Measurements from ENCODE around the gene TAS2R7. TPM values are rescaled to one million over a fixed set of nuclear protein-coding genes. Genes with fewer than 3 reads are reported as not detected.
A peak's percentile ranks its signal among the peaks of the same experiment; 100 is the strongest.

The TAS2R7 gene
- not detected for polyA plus RNA-seq (ENCODE audit: low read depth in 6 of 6)

- H3K27me3 Mint-ChIP-seq, result peaks cover 11 to 20% (median 19%) of the 10 kb centered on the region in 3 donors
- no peaks in the 10 kb centered on the region for H3K4me1 Mint-ChIP-seq
- ATAC-seq (ENCODE audit: low read depth in 2 of 2) (no peak), DNase-seq (no peak)
- no peaks in the 10 kb centered on the region for H3K36me3 Mint-ChIP-seq
- no peaks in the 10 kb centered on the region for H3K9me3 Mint-ChIP-seq
- no peak within 1 kb of the TSS for H3K27ac Mint-ChIP-seq
- no peak within 1 kb of the TSS for H3K4me3 Mint-ChIP-seq
Observed at GRCh38 chr12:10802587-10802986, at the start of gene TAS2R7. TAS2R7 (minus strand) TSS chr12:10802627; CDS start chr12:10802570, 57 bp downstream.

DNA sequence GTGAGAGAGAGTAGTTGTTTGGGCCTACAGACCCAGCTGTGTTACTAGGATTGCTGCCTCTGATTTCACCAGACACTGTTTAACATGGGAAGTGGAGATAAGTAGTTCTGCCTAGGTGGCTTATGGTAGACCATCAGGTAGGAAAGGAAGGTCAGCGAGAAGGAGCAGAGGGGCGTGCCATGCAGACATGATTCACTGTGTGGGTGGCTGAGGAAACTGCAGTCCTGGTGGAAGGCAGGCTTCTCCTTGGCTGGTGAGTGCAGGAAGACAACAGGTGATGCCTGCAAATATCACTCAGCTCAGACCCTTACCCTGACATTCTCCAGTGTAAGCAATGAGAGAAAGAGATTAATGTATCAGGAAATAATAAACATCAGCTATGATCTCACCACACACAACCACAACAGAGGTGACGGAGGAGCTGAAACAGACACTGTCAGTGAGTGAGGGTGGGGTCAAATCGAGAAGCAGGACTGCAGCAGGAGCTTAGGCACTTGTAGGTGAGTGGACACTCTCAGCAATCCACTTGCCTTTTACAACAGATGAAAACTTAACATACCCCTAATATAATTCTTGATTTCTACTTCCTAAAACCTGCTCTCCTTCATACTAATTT is 48.9 kb upstream of the TAS2R7 start:
- Mint-ChIP-seq H3K36me3 (peaks cover 27 to 42% of the 10 kb centered on the region in 2 donors), H3K27ac (peak overlapping the region in 1 of 6 donors; percentile 1), H3K4me3 (no peak overlapping the region), H3K9me3 (peaks cover under 1 to 10% (median 5%) of the 10 kb centered on the region in 7 donors), H3K4me1 (peaks cover 0 to 4% (median 0%) of the 10 kb centered on the region in 3 donors), H3K27me3 (no peaks in the 10 kb centered on the region)
- DNase-seq (no peak), ATAC-seq (ENCODE audit: low read depth in 2 of 2) (no peak)

GRCh38 chr12:10849425-10849878 is 47.0 kb upstream of the TAS2R7 start, which contains the start of gene PRR4:
PRR4 (minus strand) TSS chr12:10849475; CDS start chr12:10849437, 38 bp downstream.
- Mint-ChIP-seq H3K4me3 (no peak within 1 kb of the TSS), H3K4me1 (peaks cover 0 to 2% (median 0%) of the 10 kb centered on the region in 3 donors), H3K9me3 (peaks cover 0 to 3% (median 0%) of the 10 kb centered on the region in 7 donors), H3K27me3 (no peaks in the 10 kb centered on the region), H3K27ac (no peak within 1 kb of the TSS), H3K36me3 (peaks cover 27 to 37% of the 10 kb centered on the region in 2 donors)
- DNase-seq (no peak), ATAC-seq (ENCODE audit: low read depth in 2 of 2) (no peak)

DNA sequence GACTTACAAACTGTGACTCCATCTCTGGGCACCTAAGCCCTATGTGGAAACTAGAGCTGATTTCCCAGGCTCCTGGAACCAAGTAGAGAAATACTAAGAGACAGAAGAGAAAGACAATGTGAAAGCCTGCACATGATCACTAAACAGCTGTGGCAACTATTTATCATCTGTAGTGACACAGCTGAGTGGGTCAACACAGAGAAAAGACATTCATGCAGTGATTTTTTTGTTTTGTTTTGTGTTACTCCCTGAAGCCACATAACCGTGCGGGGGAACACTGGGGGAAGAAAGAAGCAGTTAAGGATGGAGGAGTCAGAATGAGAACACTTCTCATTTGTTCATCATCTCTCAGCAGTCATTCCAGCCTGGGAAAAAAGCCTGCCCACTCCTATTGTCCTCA is 45.3 kb upstream of the TAS2R7 start:
- H3K27me3 Mint-ChIP-seq, result no peaks in the 10 kb centered on the region
- DNase-seq (no peak), ATAC-seq (ENCODE audit: low read depth in 2 of 2) (no peak)
- H3K4me1 Mint-ChIP-seq, result no peaks in the 10 kb centered on the region
- H3K36me3 Mint-ChIP-seq, result peaks cover 27 to 37% of the 10 kb centered on the region in 2 donors
- H3K27ac Mint-ChIP-seq, result no peak overlapping the region
- peaks cover 0 to 3% (median 0%) of the 10 kb centered on the region in 7 donors for H3K9me3 Mint-ChIP-seq
- H3K4me3 Mint-ChIP-seq, result no peak overlapping the region

DNA sequence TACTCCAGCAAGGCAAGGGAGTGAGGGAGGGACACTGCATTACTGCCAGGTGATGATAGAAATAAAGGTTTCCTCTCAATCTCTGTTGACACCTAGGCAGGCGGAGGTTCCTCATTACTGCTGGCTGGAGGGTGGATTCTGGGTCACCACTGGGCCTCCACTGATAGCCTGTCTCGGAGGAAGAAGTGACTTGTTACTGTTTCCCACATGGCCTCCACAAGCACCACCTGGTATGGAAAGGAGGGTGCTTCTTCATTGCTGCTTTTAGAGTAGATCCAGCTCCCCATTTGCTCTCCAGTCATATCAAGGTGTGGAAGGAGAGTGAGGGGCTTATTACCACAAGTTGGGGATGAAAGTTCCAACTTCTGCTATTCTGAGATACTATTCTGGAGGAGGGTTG is 40.4 kb upstream of the TAS2R7 start:
- ATAC-seq (ENCODE audit: low read depth in 2 of 2), result no peak
- Mint-ChIP-seq H3K4me1 (no peaks in the 10 kb centered on the region), H3K4me3 (no peak overlapping the region), H3K36me3 (peaks cover 10 to 19% of the 10 kb centered on the region in 2 donors), H3K9me3 (peaks cover 0 to 1% (median 0%) of the 10 kb centered on the region in 7 donors), H3K27ac (no peak overlapping the region), H3K27me3 (no peaks in the 10 kb centered on the region)
- DNase-seq, result no peak

DNA sequence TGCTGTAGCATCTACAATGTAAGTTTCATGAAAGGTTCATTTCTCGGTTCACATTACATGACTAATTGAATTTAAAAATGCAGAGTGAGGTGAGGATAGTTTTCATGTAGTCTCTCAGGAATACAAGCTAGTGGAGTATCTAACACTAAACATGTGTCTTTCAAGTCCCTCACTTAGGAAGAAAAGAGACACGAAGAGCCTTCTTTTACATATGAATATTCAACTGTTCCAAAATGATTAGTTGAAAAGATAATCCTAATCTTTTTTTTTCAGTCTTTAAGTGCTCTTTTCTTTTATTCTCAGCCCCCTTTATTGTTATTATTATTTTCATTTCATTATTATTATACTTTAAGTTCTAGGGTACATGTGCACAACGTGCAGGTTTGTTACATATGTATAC is 36.0 kb upstream of the TAS2R7 start:
- Mint-ChIP-seq H3K4me3 (no peak overlapping the region), H3K9me3 (peaks cover 0 to 5% (median 0%) of the 10 kb centered on the region in 7 donors), H3K36me3 (no peaks in the 10 kb centered on the region), H3K27me3 (no peaks in the 10 kb centered on the region), H3K27ac (no peak overlapping the region), H3K4me1 (no peaks in the 10 kb centered on the region)
- no peak for ATAC-seq (ENCODE audit: low read depth in 2 of 2)
- no peak for DNase-seq

- ATAC-seq (ENCODE audit: low read depth in 2 of 2) (no peak), DNase-seq (no peak)
- Mint-ChIP-seq H3K4me1 (no peaks in the 10 kb centered on the region), H3K4me3 (no peak overlapping the region), H3K27ac (no peak overlapping the region), H3K27me3 (no peaks in the 10 kb centered on the region), H3K9me3 (no peaks in the 10 kb centered on the region), H3K36me3 (no peaks in the 10 kb centered on the region)
Observed at GRCh38 chr12:10829994-10830393, 27.6 kb upstream of the TAS2R7 start.

GRCh38 chr12:10826258-10826657 is 23.8 kb upstream of the TAS2R7 start, which contains the start of gene TAS2R10:
TAS2R10 (minus strand) TSS chr12:10826358; CDS start chr12:10826269, 89 bp downstream.
- Mint-ChIP-seq H3K9me3 (no peaks in the 10 kb centered on the region), H3K27me3 (no peaks in the 10 kb centered on the region), H3K36me3 (no peaks in the 10 kb centered on the region), H3K4me3 (no peak within 1 kb of the TSS), H3K27ac (no peak within 1 kb of the TSS), H3K4me1 (no peaks in the 10 kb centered on the region)
- no peak for ATAC-seq (ENCODE audit: low read depth in 2 of 2)
- no peak for DNase-seq

DNA sequence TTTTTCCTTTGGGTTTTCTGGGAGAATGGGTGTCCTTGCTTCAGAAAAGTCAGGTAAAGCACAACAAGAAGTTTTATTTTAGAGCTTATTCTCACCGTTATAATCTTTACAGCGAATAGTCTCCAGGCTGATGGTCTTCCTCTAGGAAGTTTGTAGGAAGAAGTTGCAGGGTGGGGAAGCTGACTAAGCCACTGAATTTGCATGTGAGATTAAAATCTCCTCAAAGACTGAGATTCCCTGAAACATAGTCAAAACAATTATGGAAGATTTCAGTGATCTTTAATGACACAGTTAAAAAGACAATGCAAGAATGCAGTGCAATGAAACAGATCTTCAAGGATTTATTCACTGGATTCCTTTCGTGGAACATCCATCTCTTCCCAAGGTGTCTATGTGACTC is 22.5 kb upstream of the TAS2R7 start:
- Mint-ChIP-seq H3K27me3 (no peaks in the 10 kb centered on the region), H3K27ac (no peak overlapping the region), H3K36me3 (no peaks in the 10 kb centered on the region), H3K4me1 (no peaks in the 10 kb centered on the region), H3K4me3 (no peak overlapping the region), H3K9me3 (no peaks in the 10 kb centered on the region)
- no peak for DNase-seq
- ATAC-seq (ENCODE audit: low read depth in 2 of 2), result no peak

DNA sequence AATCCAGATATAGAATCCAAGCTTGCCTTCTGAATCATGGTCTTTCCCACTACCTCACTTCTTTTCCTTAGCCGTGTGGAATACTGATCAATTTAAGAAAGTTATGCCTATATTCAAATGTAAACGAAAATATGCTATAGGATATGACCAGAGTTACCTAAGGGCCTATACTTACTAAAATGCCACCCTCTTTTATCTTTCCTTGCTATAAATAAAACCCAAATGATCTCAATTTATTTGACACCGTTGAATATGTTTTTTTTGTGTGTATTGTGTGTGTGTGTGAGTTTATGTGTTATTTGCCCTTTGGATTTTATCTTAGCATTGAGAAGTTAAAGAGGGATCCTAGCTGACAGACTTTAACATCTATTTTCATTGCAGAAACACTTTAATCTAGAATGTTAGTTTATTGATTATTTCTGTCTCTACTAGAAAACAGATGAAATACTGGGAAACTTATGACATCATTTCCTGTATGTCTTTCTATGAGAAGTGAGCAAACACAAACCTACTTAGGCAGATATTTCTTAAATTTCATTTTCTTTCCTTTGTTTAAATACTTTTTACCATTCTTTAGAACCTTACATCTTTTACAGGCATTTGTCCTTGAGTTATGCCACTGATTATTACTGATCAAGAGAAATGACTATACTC is 9.6 kb upstream of the TAS2R7 start:
- Mint-ChIP-seq H3K4me3 (no peak overlapping the region), H3K27ac (no peak overlapping the region), H3K27me3 (peaks cover 0 to 22% (median 5%) of the 10 kb centered on the region in 3 donors), H3K36me3 (no peaks in the 10 kb centered on the region), H3K9me3 (peaks cover 0 to 3% (median 0%) of the 10 kb centered on the region in 7 donors), H3K4me1 (no peaks in the 10 kb centered on the region)
- ATAC-seq (ENCODE audit: low read depth in 2 of 2), result no peak
- no peak for DNase-seq

DNA sequence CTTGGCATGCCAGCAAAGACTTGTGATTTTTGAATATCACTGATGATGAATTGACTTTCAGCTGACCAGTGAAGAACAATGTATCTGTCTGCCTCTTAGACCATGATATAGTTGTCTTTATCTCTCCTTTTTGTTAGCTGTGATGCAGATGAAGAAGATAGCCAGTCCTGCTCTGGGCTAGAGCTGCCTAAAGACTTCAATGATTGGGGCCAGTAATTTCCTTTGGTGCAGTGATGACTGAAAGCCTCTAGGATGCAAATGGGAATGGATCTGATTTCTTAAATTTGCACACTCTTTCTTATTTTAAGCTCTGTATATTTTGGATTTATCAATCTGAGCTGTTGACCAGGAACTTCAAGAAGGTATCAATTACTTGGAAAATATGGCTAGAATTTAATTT is 7.6 kb upstream of the TAS2R7 start, which contains the start of gene TAS2R9:
Gene TAS2R9, minus strand, starts transcription at position 101 of the 400 bp plus-strand sequence. Its CDS starts 93 bp downstream, at position 8.
- Mint-ChIP-seq H3K4me3 (no peak within 1 kb of the TSS), H3K9me3 (peaks cover 0 to 3% (median 0%) of the 10 kb centered on the region in 7 donors), H3K36me3 (no peaks in the 10 kb centered on the region), H3K27me3 (peaks cover 5 to 22% (median 5%) of the 10 kb centered on the region in 3 donors), H3K4me1 (no peaks in the 10 kb centered on the region), H3K27ac (no peak within 1 kb of the TSS)
- ATAC-seq (ENCODE audit: low read depth in 2 of 2), result no peak
- no peak for DNase-seq

DNA sequence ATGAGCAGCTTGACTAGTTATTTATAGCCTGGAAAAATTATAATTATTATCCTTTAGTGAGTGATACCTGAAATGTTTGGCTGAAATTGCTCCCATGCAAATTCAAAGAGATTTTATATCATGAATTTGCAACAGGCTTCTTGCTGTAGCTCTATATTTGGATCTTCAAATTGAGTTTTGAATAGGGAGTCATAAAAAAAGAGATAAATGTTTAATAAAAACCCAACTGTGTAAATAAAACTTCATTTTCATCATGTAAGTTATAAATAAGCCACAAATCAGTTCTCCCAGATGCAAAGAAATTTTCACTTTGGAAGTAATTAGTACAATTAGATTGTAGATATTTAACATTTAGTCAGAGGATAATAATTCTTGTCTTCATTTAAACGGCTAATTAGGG is 4.8 kb upstream of the TAS2R7 start, which contains the start of gene TAS2R8:
Gene TAS2R8, minus strand, starts transcription at position 101 of the 400 bp plus-strand sequence. CDS start 306 bp downstream, outside the sequence.
- Mint-ChIP-seq H3K27ac (no peak within 1 kb of the TSS), H3K27me3 (peaks cover 5 to 22% (median 5%) of the 10 kb centered on the region in 3 donors), H3K4me1 (no peaks in the 10 kb centered on the region), H3K9me3 (no peaks in the 10 kb centered on the region), H3K36me3 (no peaks in the 10 kb centered on the region), H3K4me3 (no peak within 1 kb of the TSS)
- DNase-seq (no peak), ATAC-seq (ENCODE audit: low read depth in 2 of 2) (no peak)

DNA sequence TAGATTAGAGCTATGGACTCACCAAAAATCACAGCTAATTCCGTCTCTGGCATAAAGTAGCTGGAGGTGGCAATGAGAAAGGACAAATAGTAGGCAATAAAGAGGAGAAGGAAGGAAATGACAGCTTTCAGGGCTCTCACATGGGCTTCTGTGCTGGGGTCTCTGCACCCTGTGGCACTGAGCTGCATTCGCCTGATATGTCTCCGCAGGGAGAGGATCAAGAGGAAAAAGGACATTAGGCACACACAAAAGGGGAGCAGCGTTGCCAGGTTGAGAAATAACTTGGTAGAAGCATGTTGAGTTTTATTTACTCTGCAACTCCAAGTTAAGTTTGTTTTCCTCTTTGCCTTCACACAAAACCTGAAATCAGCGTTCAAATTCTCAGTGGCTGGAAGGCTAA is 686 bp downstream of the TAS2R7 start:
- DNase-seq, result no peak
- peaks cover 11 to 20% (median 19%) of the 10 kb centered on the region in 3 donors for H3K27me3 Mint-ChIP-seq
- no peaks in the 10 kb centered on the region for H3K36me3 Mint-ChIP-seq
- no peaks in the 10 kb centered on the region for H3K9me3 Mint-ChIP-seq
- H3K4me3 Mint-ChIP-seq, result no peak overlapping the region
- no peak overlapping the region for H3K27ac Mint-ChIP-seq
- H3K4me1 Mint-ChIP-seq, result no peaks in the 10 kb centered on the region
- no peak for ATAC-seq (ENCODE audit: low read depth in 2 of 2)

DNA sequence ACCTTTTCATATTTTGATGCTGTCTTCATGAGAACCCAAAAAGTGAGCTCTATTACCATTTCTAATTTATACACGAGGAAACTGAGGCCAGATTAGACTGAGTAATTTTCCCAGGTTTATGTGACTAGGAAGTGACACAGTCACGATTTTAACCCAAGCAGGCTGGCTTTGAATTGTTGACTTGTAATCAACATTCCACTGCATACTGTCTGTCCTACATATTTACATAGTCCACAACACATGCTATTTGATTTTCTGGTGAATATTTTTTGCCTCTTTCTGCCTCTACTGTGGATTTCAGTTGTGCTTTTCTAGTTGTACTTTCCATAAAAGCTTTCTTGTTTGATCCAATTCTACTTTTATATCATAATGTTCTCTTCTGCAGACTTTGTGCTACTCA is 8.2 kb downstream of the TAS2R7 start:
- Mint-ChIP-seq H3K9me3 (peaks cover 0 to 8% (median 0%) of the 10 kb centered on the region in 7 donors), H3K27me3 (peaks cover 0 to 12% (median 4%) of the 10 kb centered on the region in 3 donors), H3K36me3 (no peaks in the 10 kb centered on the region), H3K4me3 (no peak overlapping the region), H3K4me1 (no peaks in the 10 kb centered on the region), H3K27ac (no peak overlapping the region)
- ATAC-seq (ENCODE audit: low read depth in 2 of 2), result no peak
- DNase-seq, result no peak
